ENCODE results near the gene LAMP2. TPM values are rescaled to one million over a fixed set of nuclear protein-coding genes. Genes with fewer than 3 reads are reported as not detected.

Gene LAMP2
- total RNA-seq, 2 donors from 2014 or later = 92.5 to 102 TPM

DNA sequence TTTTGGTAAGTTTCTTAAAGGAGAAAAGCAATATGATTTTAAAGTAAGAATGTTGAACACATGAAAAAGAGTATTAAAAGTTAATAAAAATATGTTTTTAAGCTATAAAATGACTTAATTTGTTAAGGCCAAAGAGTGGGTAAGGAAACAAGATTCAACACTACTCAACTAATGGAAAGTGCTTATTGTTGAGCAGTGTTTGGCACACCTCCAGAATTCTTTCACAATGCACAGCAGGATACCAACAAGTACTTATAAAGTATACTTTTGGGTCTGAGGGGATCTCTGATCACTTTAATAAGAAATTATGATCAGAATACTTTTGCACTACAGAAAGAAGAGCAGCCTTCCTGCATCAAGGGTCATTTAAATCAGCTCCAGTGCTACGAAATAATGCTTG is 5.9 kb downstream of the LAMP2 start:
- DNase-seq (ENCODE audit: low spot score) = no peak
- intact Hi-C loops (cut with DNase I) = no loop called here

DNA sequence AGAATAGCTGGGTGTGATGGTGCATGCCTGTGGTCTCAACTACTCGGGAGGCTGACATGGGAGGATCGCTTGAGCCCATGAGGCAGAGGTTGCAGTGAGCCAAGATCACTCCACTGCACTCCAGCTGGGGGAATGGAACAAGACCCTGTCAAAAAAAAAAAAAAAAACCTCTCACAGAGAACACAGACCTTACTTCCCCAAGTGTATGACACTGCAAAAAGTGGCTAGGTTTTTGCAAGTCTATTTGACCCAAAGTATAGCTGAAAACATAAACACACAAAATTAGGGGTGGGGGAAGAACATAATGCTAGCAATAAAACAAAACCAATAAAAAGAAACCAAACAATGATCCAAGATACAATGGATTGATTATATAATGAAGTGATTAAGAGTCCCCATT is 6.7 kb downstream of the LAMP2 start:
- DNase-seq (ENCODE audit: low spot score) = no peak
- intact Hi-C loops (cut with DNase I) = no loop called here

DNA sequence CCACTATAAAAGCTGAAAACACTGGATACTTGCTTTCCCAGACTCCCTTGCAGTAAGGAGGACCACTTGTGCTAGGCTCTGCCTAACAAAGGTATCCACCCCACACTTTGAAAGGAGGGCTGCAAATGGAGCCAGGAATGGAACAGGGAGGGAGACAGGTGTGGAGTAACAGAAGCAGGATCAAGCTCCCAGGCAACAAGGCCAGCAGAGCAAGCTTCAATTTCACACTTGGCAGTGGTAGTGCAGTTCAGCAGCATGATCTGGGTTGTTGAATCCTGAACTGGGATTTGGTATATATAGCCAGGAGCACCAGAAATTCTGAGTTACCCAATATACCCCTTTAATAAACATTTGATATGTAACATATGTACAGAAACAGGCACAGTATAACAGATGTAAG is 9.8 kb downstream of the LAMP2 start:
- no peak for DNase-seq (ENCODE audit: low spot score)
- intact Hi-C loops (cut with DNase I) = no loop called here

DNA sequence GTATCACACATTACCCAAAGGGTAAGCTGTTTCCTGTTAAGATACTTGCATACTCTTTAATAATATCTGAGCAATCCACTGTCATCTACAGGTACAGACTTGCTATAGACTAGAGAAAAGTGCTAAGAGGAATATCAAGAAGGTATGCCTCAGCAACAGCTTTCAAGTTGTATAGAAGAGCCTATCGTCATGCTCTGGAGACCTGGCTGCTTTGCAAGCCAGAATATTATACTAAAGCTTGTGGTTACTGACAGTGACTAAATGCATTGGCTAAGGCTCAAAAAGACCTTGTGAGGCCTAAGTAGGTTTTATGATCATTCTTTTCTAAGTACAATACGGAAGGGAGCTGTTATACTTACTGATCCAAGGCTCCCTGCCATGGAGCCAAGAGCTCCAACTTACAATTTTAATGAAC is 11.3 kb downstream of the LAMP2 start:
- intact Hi-C loops (cut with DNase I) = no loop called here
- DNase-seq (ENCODE audit: low spot score) = no peak

DNA sequence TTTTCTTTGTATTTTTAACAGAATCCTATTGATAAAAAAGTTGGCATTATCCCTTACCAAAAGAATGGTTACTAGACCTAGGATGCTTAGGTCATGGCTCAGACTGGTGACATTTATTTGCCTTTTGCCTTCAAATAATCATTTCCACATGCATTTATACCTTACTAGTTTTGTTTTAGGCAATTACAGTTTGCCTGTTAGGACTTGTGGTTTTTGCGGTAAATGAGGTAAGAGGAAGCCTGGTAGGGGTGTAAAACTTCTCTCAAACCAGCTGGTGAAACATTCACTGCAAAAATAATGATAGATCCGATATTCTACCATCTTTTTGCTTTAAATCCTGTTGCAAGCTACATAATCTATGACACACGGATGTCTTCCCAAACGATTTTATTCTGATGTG is 12.1 kb downstream of the LAMP2 start:
- no peak for DNase-seq (ENCODE audit: low spot score)
- intact Hi-C loops (cut with DNase I) = no loop called here

DNA sequence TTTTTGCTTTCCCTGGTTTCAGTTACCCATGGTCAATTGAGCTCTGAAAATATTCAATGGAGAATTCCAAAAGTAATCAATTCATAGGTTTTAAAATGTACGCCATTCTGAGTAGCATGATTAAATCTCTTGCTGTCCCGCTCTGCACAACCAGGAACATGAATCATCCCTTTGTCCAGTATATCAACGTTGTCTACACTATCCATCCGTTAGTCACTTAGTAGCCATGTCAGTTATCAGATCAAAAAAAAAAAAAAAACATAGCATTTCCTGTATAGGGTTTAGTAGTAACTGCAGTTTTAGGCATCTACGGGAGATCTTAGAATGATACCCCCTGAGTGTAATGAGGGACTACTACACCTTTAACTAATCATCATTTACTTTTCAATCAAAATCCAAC is 15.1 kb downstream of the LAMP2 start:
- no peak for DNase-seq (ENCODE audit: low spot score)
- intact Hi-C loops (cut with DNase I) = no loop called here

DNA sequence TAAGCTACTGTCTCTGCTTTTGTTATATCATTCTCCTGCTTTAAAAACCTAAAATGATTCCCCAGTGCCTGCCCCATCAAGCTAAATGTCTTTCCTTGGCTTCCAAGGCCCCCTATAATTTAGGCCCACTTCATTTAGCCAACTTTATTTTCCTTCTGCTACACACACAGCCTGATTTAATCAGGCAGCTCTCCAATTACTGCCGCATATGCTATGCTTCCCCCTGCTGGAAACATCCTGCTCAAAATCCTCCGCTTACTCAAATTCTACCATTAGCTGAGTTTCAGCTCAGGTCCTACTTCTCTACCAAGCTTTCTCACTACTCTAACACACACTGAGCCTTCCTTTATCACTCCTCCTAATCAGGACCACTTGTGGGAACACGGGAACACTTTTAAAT is 17.0 kb downstream of the LAMP2 start:
- intact Hi-C loops (cut with DNase I) = no loop called here
- DNase-seq (ENCODE audit: low spot score) = no peak

DNA sequence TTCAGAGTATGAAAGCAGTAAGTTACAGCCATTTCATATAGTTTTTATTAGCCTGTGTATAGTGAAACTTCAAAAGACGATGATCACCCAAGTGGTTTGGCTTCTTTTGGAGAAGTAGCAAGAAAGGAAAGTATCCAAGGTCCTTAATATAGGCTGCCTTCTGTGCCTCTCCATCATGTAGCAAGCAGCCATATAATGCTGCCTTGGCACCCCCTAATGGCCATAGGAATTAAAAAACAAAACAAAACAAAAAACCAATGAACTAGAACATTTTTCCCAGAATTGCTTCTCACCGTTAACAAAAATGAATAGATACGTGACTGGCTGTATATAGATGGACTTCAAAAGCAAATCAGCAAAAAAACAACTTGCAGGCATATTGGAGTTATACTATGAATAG is 18.9 kb downstream of the LAMP2 start:
- DNase-seq (ENCODE audit: low spot score) = no peak
- intact Hi-C loops (cut with DNase I) = no loop called here

DNA sequence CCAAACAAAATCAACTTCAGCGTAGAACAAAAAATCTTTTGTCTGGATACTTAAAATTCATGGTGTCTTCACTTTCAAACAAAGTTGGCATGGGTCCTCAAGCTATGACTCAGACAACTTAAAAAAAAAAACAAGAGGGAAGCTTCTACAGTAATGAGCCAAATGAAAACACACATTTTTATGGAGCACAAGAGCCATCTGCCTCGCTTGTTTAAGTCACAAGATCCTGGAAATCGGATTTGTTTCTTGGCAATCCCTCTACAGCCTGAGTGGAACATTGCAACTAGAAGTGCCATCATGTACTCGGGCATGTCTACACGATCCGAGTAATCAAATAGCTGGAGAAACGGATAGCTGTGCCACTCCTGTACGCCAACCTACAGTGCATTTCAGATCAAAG is 22.6 kb downstream of the LAMP2 start:
- intact Hi-C loops (cut with DNase I) = no loop called here
- no peak for DNase-seq (ENCODE audit: low spot score)

DNA sequence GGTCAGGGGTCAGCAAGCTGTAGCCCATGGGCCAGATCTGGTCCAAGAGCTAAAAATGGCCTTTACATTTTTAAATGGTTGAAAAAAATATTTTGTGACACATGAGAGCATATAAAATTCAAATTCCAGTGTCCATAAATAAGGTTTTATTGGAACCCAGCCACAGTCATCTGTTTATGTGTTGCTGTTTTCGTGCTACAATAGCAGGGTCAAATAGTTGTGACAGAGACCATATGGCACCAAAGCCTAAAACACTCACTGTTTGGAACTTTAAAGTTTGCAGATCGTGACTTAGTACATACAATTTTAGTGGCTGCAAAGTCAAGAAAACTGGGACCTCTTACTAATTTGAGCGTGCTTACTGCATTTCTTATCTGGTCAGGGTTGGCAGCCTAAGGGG is 29.2 kb downstream of the LAMP2 start:
- intact Hi-C loops (cut with DNase I) = no loop called here
- DNase-seq (ENCODE audit: low spot score) = no peak

DNA sequence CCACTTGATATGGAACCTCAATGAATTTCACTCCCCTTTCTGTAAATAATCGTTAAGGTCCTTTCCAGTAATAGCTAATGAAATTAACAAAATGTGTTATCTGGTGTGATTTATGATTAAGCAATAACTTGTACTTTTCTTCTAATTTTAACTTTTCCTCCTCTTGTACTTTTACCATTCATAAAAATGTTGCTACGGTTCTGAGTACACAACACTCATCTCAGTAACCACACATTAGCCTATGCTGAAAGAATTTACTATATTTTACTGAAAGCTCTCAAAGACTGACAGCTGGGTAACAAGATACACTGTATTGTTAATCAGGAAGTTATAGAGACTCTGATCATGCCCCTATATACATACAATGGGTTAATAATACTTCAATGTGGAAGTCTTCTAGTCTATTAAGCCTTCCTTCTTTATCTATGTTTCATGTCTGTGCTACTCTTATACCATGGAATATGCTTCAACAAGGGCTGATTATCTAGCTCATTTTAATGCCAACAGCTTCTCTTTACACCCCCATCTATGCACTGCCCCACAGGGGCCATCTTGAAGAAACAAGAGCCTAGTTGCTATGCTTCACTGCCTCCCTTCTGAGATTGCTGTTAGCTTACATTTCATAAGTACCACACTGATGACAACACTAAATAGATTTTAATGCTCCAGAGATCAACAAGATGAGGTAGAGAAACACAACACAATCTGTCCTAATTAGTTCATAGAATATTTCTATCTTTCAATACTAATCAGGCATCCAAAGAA is 39.1 kb downstream of the LAMP2 start:
- intact Hi-C loops (cut with DNase I) = no loop called here
- no peak for DNase-seq (ENCODE audit: low spot score)

DNA sequence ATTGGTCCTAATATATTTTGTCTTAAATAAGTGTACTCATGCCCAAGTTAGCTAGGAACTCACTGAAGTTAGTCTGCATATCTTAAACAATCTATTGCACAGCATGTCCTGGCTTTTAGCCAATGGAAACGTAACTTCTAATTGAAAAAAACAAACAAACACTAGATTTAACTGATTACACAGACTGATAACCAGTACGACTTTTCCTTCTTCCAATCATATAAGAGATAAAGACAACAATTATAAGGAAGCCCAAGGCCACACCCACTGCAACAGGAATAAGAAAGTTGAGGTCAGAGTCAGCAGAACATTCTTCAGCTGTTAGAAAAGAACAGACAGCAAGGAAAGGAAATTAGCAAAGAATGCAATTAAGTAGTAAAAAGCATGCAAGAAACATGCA is 40.8 kb downstream of the LAMP2 start:
- DNase-seq (ENCODE audit: low spot score) = no peak
- intact Hi-C loops (cut with DNase I) = no loop called here

DNA sequence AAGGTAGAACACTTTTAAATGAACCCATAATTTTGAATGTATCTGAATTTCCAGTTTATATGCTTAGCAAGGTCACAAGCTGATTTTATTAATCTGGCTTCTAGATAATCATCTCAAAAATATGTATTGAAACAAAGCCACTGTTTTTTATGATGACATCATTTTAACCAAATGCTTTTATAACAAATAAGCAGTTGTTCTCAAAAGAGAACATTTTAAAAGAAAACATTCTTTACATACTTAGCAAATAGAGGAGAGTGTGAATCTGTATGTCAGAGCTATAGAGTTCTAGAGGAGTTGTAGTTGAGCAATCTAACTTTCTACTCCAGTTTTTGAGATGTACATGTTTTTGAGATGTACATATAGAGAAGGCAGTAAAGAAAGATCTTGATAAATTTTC is 42.5 kb downstream of the LAMP2 start:
- intact Hi-C loops (cut with DNase I) = no loop called here
- DNase-seq (ENCODE audit: low spot score) = no peak

DNA sequence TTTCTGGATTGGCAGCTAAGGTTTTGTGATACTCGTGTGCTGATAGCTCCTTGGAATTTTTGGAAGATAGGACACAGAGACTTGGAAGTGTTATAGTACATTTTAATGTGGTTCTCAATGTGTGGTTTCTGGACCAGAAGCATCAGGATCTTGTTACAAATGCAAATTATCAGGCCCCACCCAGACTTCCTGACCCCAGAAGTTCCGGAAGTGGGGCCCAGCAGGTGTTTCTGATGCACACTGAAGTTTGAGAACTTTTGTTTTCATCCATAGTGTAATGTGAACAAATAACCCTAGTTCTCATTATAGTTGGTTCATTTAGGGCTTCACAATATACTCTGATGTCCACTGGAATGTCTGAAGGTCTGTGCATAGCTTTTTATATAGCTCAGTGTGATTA is 49.6 kb downstream of the LAMP2 start:
- DNase-seq (ENCODE audit: low spot score) = no peak
- intact Hi-C loops (cut with DNase I) = loop anchor here in 1 of 2 donors (5.0 kb wide), 1 partner anchor 1417 kb away; no protein-coding TSS in a partner anchor

DNA sequence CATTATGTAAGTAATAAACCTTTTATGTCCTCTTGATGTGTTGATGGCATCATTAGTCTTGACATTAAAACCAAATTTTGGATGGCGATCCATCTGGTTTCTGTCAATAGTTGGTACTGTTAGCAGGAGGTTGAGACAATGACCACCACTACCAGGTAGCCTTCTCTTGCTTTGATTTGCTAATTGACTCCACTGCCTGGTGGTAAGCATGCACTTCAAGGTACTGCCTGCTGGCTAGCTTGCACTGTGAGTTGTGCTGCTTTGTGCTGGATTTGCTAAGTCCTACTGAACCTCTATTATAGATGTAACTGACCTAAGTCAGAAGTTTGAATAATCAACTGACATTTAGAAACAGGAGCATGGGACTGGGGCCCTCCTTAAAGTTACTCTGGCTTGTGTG is 60.9 kb downstream of the LAMP2 start:
- no peak for DNase-seq (ENCODE audit: low spot score)
- intact Hi-C loops (cut with DNase I) = no loop called here

DNA sequence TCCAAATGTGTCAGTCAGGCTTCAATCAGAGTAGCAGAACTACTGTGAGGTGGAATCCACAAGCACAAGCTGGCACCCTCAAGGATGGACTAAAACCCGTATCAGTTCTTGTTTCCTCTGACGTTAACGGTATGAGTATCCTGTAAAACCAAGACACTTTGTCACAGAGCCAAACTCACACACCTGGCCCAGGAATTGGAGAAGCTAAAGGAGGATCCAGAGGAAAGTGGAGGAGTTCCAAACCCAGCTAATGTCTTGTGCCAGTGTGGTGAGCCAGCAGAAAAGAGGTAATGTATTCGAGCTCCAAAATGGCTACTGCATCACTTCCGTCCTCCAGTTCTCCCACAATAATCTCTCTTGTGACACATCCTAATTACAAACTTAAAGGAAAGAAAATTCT is 62.5 kb downstream of the LAMP2 start:
- intact Hi-C loops (cut with DNase I) = no loop called here
- DNase-seq (ENCODE audit: low spot score) = no peak

DNA sequence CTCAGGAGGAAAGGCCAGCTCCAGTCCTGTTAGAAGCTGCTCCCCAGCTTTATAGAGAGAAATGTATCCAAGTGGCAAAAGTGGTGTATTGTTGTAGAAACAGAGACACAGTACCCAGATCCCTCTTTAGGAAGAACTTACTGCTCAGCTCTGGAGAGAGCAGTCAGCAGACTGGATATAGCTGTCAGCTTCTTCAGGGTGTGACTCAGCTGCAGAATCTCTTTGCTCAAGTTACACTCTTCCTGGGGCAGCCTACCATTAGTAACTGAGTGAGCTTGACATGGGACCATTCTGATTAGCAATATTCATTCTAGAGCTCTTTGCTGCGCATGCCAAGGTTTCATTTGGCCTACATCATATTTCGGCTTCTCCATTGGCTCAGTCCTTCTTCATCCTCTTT is 66.7 kb downstream of the LAMP2 start:
- intact Hi-C loops (cut with DNase I) = no loop called here
- no peak for DNase-seq (ENCODE audit: low spot score)

DNA sequence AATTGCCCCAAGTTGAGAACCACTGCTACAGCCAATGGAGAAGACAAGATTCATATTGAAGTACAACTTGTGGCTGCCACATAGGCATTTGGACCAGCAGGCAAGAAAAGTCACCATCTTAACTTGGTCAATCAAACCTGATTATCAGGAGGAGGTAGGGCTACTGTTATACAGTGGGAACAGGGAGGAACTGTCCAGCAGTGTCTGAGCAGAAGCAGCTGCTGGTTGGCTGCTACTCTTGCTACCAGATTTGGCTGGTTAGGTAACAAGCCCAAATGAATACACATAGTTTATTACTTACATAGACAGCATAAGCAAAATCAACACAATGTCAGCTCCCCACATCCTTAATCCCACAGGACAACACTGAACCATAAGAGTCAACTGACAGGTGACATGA is 67.8 kb downstream of the LAMP2 start:
- no peak for DNase-seq (ENCODE audit: low spot score)
- intact Hi-C loops (cut with DNase I) = no loop called here

DNA sequence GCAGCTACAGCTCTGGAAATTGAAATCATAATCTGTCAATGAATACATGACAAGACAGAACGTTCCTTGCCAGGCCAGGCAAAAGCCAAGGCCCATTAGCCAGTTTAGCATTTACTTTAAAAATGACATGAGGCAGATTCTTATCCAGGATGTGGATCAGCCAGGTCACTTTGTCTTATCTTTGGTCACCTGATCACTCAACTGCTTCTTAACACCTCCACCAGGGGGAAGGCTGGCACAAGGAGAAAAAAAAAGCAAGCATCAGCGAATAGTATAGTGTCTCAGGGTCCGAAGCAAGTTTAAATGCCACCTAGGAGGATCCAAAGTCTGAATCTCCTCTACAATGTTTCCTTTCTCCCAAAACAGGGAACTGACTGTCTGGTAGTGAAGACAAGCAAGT is 88.4 kb downstream of the LAMP2 start:
- intact Hi-C loops (cut with DNase I) = no loop called here
- no peak for DNase-seq (ENCODE audit: low spot score)

DNA sequence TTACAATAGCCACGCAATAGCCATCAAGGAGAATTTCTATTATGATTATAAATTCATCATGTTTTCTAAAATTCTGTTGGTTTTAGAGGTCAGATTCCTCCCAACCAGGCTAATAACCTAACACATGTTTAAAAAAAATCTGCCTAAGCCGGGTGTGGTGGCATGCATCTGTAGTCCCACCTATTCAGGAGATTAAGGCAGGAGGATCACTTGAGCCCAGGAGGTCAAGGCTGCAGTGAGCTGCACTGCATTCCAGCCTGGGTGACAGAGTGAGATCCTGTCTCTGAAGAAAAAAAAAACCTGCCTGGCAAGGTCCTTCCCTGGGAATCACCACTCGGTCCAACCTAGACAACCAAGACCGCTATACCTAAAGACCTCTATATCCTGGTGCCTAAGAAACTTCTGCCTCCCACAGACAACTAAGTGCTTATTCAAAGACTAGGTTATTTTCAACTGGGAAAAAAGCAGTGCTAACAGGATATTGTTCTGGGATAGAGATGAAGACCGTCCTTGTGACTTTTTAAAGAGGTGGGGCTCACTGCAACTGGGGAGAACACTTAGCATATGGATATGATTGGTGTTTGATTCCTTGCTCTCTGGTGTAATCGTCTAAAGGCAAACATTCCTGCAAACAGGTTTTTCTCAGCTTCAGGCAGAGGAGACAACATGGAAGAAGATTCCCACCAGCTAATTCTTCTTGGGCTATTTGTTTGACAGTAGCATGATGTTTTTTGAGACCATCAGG is 89.0 kb downstream of the LAMP2 start:
- intact Hi-C loops (cut with DNase I) = no loop called here
- DNase-seq (ENCODE audit: low spot score) = no peak

DNA sequence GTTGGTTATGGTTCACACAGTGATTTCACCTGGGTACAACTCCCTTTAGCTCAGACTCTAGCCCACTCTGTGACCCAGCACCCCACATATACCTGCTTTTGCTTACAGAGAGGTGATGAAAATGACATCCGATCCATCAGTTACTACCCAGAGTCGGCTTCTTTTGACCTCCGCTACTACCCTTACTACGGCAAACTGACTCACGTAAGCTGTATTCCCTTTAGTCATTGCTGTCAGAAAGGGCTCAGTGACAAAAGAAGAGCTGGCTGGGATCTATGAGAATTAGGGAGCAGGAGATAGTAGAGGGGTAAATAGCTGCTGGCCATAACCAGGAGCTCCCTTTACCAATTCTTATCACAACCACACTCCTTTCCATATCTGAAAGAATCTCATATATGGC is 90.5 kb downstream of the LAMP2 start:
- DNase-seq (ENCODE audit: low spot score) = no peak
- intact Hi-C loops (cut with DNase I) = no loop called here
